HG03103 (cell line): Measurements from ENCODE around the gene RAD51.

Source experiments
- ATAC-seq: cut with Tn5 transposase; IDR thresholded peaks from one replicate; pipeline ENCODE4 v1.9.1; 2021; ENCODE audit warnings: low read depth; ENCODE audit not compliant: unreplicated experiment

The RAD51 gene

GRCh38 chr15:40775740-40776536 lies 81.0 kb downstream of the RAD51 start:
- no peak for ATAC-seq

- no peak for ATAC-seq
These were observed 81.7 kb downstream of the RAD51 start for GRCh38 chr15:40776537-40777141.
